Measurements from ENCODE around the gene ZNF839.

The ZNF839 gene

DNA sequence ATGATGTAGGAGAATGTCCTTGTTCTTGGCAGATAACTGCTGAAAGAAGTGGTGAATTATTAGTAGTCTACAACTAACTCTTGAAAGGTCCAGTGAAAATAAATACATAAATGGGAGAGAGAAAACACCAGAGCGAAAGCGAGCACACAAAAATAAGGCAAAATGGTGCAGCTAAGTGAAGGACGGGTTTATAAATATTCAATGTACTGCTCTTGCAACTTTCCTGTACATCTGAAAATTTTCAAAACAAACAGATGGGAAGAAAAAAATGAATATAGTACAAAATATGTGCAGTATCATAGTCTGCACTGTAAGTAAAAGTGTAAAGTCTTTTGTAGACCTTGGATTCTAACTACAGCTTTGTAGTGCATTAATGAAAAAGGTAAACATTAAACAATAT, 15.9 kb upstream of the ZNF839 start:
- Mint-ChIP-seq H3K9me3 (no peaks in the 10 kb centered on the region), H3K36me3 (ENCODE audit: low read depth) (peaks cover 5% of the 10 kb centered on the region)
- TF ChIP-seq, protein P1, sequence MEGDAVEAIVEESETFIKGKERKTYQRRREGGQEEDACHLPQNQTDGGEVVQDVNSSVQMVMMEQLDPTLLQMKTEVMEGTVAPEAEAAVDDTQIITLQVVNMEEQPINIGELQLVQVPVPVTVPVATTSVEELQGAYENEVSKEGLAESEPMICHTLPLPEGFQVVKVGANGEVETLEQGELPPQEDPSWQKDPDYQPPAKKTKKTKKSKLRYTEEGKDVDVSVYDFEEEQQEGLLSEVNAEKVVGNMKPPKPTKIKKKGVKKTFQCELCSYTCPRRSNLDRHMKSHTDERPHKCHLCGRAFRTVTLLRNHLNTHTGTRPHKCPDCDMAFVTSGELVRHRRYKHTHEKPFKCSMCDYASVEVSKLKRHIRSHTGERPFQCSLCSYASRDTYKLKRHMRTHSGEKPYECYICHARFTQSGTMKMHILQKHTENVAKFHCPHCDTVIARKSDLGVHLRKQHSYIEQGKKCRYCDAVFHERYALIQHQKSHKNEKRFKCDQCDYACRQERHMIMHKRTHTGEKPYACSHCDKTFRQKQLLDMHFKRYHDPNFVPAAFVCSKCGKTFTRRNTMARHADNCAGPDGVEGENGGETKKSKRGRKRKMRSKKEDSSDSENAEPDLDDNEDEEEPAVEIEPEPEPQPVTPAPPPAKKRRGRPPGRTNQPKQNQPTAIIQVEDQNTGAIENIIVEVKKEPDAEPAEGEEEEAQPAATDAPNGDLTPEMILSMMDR (IDR thresholded peaks at IDR 0.05; ENCODE audit: unreplicated experiment in 3 of 3): no peak

DNA sequence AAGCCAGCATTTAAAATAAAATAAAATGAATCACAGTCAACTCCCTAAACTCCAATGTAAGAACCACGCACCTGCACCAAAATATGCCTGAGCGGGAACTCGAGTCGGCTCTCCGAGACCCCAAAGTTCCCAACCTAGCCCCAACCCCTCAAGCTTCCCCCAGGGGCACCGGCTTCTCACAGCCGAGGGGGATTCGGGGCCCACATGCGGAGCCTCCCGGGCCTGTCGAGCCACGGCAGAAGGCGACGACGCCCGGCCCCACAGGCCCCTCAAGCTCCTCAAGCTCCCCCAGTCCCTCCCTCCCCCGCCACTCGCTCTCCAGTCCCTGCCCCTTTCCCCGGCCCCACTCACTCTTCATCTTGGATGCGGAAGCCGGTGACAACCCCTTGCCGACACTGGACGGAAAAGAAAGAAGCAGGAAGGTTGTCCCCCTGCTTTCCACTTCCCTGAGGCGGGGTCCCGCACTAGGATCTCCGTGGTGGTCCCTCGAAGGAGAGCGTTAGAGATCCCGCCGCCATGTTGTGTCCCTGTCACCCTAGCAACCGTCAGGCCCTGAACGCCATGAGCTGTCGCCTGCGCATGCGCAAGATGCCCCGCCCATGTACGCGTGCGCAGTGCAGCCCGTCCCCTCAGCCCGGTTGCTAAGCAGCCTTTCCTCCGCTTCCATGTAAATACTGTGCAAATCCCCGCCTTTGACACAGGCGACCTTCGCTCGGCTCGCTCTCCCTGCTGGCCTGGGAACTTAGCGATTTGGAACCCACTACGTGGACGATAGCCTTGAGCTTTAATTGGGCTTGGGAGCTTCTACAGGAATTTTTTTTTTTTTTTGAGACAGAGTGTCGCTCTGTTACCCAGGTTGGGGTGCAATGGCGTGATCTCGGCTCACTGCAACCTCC, 14.7 kb upstream of the ZNF839 start, which contains the start of gene MOK:
Gene MOK, minus strand, starts transcription at position 554 of the 896 bp plus-strand sequence. Its CDS starts 196 bp downstream, at position 358.
- H3K4me3 Mint-ChIP-seq: peak within 1 kb of the TSS; percentile 91 to 99 (median 91)
- no peaks in the 10 kb centered on the region for H3K27me3 Mint-ChIP-seq (ENCODE audit: low read depth)
- TF ChIP-seq, protein P1 (IDR thresholded peaks at IDR 0.05; ENCODE audit: unreplicated experiment in 3 of 3): no peak
- no peaks in the 10 kb centered on the region for H3K36me3 Mint-ChIP-seq (ENCODE audit: low read depth)
- no peaks in the 10 kb centered on the region for H3K9me3 Mint-ChIP-seq
- H3K27ac Mint-ChIP-seq: peak within 1 kb of the TSS; percentile 44 to 96 (median 93)
- H3K4me1 Mint-ChIP-seq: peaks cover 16% of the 10 kb centered on the region

More for the DNA sequence above, 15.9 kb upstream of the ZNF839 start:
- no peaks in the 10 kb centered on the region for H3K27me3 Mint-ChIP-seq (ENCODE audit: low read depth)
- peak overlapping the region; percentile 91 to 99 (median 91) for H3K4me3 Mint-ChIP-seq
- H3K27ac Mint-ChIP-seq: peak overlapping the region; percentile 6 to 78 (median 52)
- peaks cover 16% of the 10 kb centered on the region for H3K4me1 Mint-ChIP-seq

DNA sequence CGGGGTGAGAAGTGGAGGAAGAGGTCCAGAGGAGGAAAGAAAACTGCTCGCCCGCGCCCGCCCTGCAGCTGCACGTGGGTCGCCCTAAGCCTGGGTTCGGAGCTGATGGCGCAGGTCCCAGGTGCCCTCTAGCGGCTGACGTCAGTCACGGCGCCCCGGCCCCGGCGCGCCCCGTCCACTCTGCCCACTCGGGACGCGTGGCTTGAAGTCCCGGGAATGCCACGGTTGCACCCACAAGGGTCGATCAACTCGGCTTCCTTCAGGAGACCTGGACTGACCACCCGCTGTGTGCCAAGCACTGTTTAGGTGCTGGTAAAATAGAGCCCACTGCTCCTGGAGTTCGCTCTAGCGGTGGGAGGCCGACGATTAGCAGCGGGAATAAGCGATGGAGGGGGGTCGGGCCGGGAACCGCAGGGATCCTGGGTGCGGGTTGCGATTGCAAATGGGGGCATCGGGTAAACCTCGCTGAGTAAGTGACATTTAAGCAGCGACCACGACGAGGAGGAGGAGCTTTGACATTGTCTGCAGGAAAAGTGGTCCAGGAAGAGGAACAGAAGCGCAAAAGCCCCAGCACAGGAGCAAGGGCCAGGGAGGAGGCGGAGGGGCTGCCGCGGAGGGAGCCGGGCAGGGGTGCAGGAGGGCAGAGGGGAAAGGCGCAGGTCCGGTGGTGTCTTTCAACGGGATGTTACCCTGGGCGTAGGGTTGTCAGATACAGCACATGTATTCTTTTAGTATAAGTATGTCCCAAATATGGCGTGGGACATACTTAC, 5.1 kb upstream of the ZNF839 start:
- peaks cover 10% of the 10 kb centered on the region for H3K27me3 Mint-ChIP-seq (ENCODE audit: low read depth)
- TF ChIP-seq, protein P1 (IDR thresholded peaks at IDR 0.05; ENCODE audit: unreplicated experiment in 3 of 3): peak; percentile 98 to 99 (median 99)
- H3K4me3 Mint-ChIP-seq: peak overlapping the region; percentile 86 to 97 (median 96)
- no peaks in the 10 kb centered on the region for H3K36me3 Mint-ChIP-seq (ENCODE audit: low read depth)
- peaks cover 50% of the 10 kb centered on the region for H3K4me1 Mint-ChIP-seq
- peak overlapping the region in 1 of 3 experiments; percentile 77 for H3K27ac Mint-ChIP-seq
- no peaks in the 10 kb centered on the region for H3K9me3 Mint-ChIP-seq

DNA sequence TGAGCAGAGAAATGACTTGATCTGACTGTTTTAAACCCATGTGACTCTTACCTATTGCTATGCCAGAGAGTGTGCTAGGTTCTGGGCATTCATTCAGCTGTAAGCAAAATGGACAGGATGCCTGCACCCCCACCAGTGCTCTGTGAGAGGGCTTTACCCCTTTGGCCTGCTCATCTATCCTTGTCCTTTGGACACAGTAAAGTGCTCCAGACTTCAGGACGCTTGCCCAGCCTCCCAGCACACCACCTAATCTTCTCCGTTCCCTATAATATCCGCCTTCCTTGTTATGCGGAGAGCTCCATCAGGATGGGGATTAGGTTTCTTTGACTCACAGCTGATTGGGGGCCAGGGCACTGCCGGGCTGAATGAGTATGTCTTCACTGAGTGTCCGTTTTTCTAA, 4.4 kb upstream of the ZNF839 start:
- TF ChIP-seq, protein P1 (IDR thresholded peaks at IDR 0.05; ENCODE audit: unreplicated experiment in 3 of 3): no peak

DNA sequence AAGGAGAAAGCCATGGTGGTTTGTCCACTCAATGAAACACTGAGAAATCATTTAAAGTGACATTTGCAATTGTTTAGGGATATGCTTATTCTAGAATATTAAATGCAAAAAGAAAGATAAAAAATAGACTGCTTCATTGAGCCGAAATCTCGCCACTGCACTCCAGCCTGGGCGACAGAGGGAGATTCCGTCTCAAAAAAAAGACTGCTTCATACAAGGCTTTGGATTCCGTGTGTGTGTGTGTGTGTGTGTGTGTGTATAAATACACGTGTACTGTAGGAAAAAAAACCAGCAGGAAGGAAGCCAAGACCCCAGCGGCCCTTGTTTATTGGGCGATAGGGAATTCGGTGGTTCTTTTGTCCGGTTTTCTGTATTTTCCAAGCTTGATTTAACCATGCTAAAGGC, 3.2 kb upstream of the ZNF839 start:
- Mint-ChIP-seq H3K27me3 (ENCODE audit: low read depth) (peaks cover 10% of the 10 kb centered on the region), H3K4me3 (peak overlapping the region; percentile 94 to 97 (median 96)), H3K36me3 (ENCODE audit: low read depth) (no peaks in the 10 kb centered on the region), H3K27ac (peak overlapping the region; percentile 98 to 99 (median 99)), H3K9me3 (no peaks in the 10 kb centered on the region), H3K4me1 (peaks cover 54% of the 10 kb centered on the region)
- TF ChIP-seq, protein P1 (IDR thresholded peaks at IDR 0.05; ENCODE audit: unreplicated experiment in 3 of 3): no peak

More for the DNA sequence above, 4.4 kb upstream of the ZNF839 start:
- H3K36me3 Mint-ChIP-seq (ENCODE audit: low read depth): no peaks in the 10 kb centered on the region
- H3K27me3 Mint-ChIP-seq (ENCODE audit: low read depth): peaks cover 10% of the 10 kb centered on the region
- H3K27ac Mint-ChIP-seq: peak overlapping the region; percentile 28 to 99 (median 41)
- H3K4me1 Mint-ChIP-seq: peaks cover 53% of the 10 kb centered on the region
- H3K4me3 Mint-ChIP-seq: peak overlapping the region; percentile 86 to 97 (median 96)
- no peaks in the 10 kb centered on the region for H3K9me3 Mint-ChIP-seq

Measured in nephron (organoid).